ENCODE data around the gene KLK10. TPM values are rescaled to one million over a fixed set of nuclear protein-coding genes. Genes with fewer than 3 reads are reported as not detected.

KLK10 gene
- total and polyA plus RNA-seq, 2 donors (not counting 3 experiments of a cell fraction or from before 2014, with no cell fraction given): not detected

- CTCF ChIA-PET: interaction anchor here (1.0 kb wide), 1 partner anchor 19 kb away, joined by 3 read pairs; no protein-coding TSS in a partner anchor
- POLR2A ChIA-PET: no interaction called here
These were observed 17.4 kb downstream of the KLK10 start for GRCh38 chr19:51002089-51002532.

More at GRCh38 chr19:51002089-51002532, 17.4 kb downstream of the KLK10 start:
- Histone ChIP-seq H3K27ac (ENCODE audit: insufficient read depth, low read depth, low read length) (no peak overlapping the region), H4K20me1 (replicated peaks; ENCODE audit: control insufficient read depth, extremely low read depth, insufficient read depth, low read length) (no peaks in the 10 kb centered on the region), H3K79me2 (ENCODE audit: control insufficient read depth, insufficient read depth, low read length) (no peaks in the 10 kb centered on the region), H3K36me3 (ENCODE audit: control insufficient read depth in 2 of 2, extremely low read depth in 1 of 2, insufficient read depth in 2 of 2, low read length in 2 of 2) (no peaks in the 10 kb centered on the region), H3K9me1 (replicated peaks; ENCODE audit: control insufficient read depth, extremely low read depth, insufficient read depth, low read length) (no peaks in the 10 kb centered on the region), H3K4me2 (ENCODE audit: insufficient read depth, low read length) (no peak overlapping the region), H3K4me3 (replicated peaks in 1 of 3; ENCODE audit: insufficient read depth in 1 of 3, low read depth in 1 of 3, low read length in 3 of 3) (no peak overlapping the region), H3K9me3 (replicated peaks; ENCODE audit: control insufficient read depth, insufficient read depth, low read length) (no peaks in the 10 kb centered on the region), H3K4me1 (ENCODE audit: control insufficient read depth, extremely low read depth, insufficient read depth, low read length) (no peaks in the 10 kb centered on the region), H3K9ac (replicated peaks; ENCODE audit: extremely low read depth, insufficient read depth, low read length) (no peak overlapping the region), H2AFZ (ENCODE audit: low read depth, low read length) (no peak overlapping the region), H3K27me3 (ENCODE audit: control insufficient read depth in 2 of 2, insufficient read depth in 2 of 2, low read length in 2 of 2) (no peaks in the 10 kb centered on the region)
- dilution Hi-C loops (cut with MboI; ENCODE audit: extremely low pct_ligation_motif_present, low sequenced_read_pairs): no loop called here
- FAIRE-seq (no peak), DNase-seq (ENCODE audit: low read depth, low spot score) (no peak)
- intact Hi-C loops (cut with micrococcal nuclease): no loop called here
- TF ChIP-seq POLR2AphosphoS5 (IDR thresholded peaks at IDR 0.05; ENCODE audit: insufficient read depth, low read depth, low read length) (no peak), FOS (IDR thresholded peaks at IDR 0.05; ENCODE audit: borderline replicate concordance, insufficient read depth, low read length) (no peak), JUN (IDR thresholded peaks at IDR 0.05; ENCODE audit: borderline replicate concordance, insufficient read depth, insufficient read length, low read depth) (no peak), MYC (IDR thresholded peaks at IDR 0.05; ENCODE audit: low read depth, low read length) (no peak), EZH2 (IDR thresholded peaks at IDR 0.05; ENCODE audit: borderline replicate concordance, low read depth, low read length, severe bottlenecking) (no peak), GATA2 (IDR thresholded peaks at IDR 0.05; ENCODE audit: insufficient read depth, insufficient read length, low read depth, low read length) (no peak), POLR2A (IDR thresholded peaks at IDR 0.05; ENCODE audit: low read depth, low read length) (no peak)
- TF ChIP-seq, protein P1, sequence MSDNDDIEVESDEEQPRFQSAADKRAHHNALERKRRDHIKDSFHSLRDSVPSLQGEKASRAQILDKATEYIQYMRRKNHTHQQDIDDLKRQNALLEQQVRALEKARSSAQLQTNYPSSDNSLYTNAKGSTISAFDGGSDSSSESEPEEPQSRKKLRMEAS (IDR thresholded peaks at IDR 0.05; ENCODE audit: insufficient read depth, insufficient read length): no peak
- TF ChIP-seq, protein P2, sequence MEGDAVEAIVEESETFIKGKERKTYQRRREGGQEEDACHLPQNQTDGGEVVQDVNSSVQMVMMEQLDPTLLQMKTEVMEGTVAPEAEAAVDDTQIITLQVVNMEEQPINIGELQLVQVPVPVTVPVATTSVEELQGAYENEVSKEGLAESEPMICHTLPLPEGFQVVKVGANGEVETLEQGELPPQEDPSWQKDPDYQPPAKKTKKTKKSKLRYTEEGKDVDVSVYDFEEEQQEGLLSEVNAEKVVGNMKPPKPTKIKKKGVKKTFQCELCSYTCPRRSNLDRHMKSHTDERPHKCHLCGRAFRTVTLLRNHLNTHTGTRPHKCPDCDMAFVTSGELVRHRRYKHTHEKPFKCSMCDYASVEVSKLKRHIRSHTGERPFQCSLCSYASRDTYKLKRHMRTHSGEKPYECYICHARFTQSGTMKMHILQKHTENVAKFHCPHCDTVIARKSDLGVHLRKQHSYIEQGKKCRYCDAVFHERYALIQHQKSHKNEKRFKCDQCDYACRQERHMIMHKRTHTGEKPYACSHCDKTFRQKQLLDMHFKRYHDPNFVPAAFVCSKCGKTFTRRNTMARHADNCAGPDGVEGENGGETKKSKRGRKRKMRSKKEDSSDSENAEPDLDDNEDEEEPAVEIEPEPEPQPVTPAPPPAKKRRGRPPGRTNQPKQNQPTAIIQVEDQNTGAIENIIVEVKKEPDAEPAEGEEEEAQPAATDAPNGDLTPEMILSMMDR (IDR thresholded peaks at IDR 0.05; ENCODE audit: extremely low read depth in 1 of 2, insufficient read depth in 1 of 2, low read depth in 1 of 2, low read length in 2 of 2): no peak
- BruUV-seq (replicated peaks): no TSS peak

All from endothelial cell of umbilical vein (primary cell).